Right lobe of liver (tissue), 6 donors: ENCODE results near the gene LCP1. TPM values are rescaled to one million over a fixed set of nuclear protein-coding genes. Genes with fewer than 3 reads are reported as not detected.
A peak's percentile ranks its signal among the peaks of the same experiment; 100 is the strongest.

Experiments
- ATAC-seq, 4 donors: fragments of 200-7000 bp; cut with Tn5 transposase; one replicate each; pipeline ENCODE4 v1.9.1; 2020; ENCODE audit warnings: mild to moderate bottlenecking in 4 of 4, moderate library complexity in 4 of 4
- DNase-seq, 3 donors: peaks; one replicate each; pipeline ENCODE4 v3.0.0-alpha.2; 2020
- H3K27ac ChIP-seq, 3 donors: fragments of 200-600 bp; one replicate each; pipeline ENCODE4 v1.8.0; 2022
- H3K27me3 ChIP-seq, 2 donors: fragments of 200-600 bp; one replicate each; pipeline ENCODE4 v1.8.0; 2022
- H3K36me3 ChIP-seq, 4 donors: fragments of 200-600 bp; sonication (generic) in 1 of 4; one replicate each; pipeline versions ENCODE4 v1.5.1 to v1.8.0; 2017 to 2022; ENCODE audit warnings: control low read depth in 1 of 4
- H3K4me1 ChIP-seq, 4 donors: fragments of 200-600 bp; sonication (generic) in 1 of 4; one replicate each; pipeline versions ENCODE4 v1.5.1 to v1.8.0; 2017 to 2022; ENCODE audit warnings: control low read depth in 1 of 4
- H3K4me3 ChIP-seq, 3 donors: fragments of 200-600 bp; one replicate each; pipeline ENCODE4 v1.8.0; 2022
- H3K9me3 ChIP-seq, 4 donors: fragments of 200-600 bp; sonication (generic) in 1 of 4; one replicate each; pipeline versions ENCODE4 v1.5.1 to v1.8.0; 2017 to 2022; ENCODE audit warnings: control low read depth in 1 of 4
- CTCF ChIP-seq, 4 donors: fragments of 200-600 bp in 3 of 4; fragments of 450-650 bp in 1 of 4; IDR thresholded peaks; one replicate each; pipeline versions ENCODE4 v1.5.1 to v1.8.0; 2016 to 2022; ENCODE audit warnings: antibody characterized with exemption in 4 of 4, mild to moderate bottlenecking in 2 of 4
- POLR2A ChIP-seq: fragments of 450-650 bp; IDR thresholded peaks from one replicate; pipeline ENCODE4 v1.6.1; 2017; ENCODE audit warnings: antibody characterized with exemption, mild to moderate bottlenecking
- WGBS: methylation state at CpG from one replicate; pipeline ENCODE4 v1.1.6; 2018; ENCODE audit warnings: low coverage, low lambda C conversion rate; ENCODE audit not compliant: insufficient coverage; ENCODE audit errors: missing lambda C conversion rate; 5-methylcytosine and 5-hydroxymethylcytosine counted together
- intact Hi-C, 2 donors: fragments of 100-400 bp; cut with DNase I; formaldehyde crosslinking; loops; one replicate each; pipeline versions ENCODE4 v1.11.2 to v1.14.1; 2022
- total RNA-seq, 6 experiments: library from RNA; depleted of rRNA in 2 of 6; stranded (reverse); fragments of >200 nt in 2 of 6; fragmentation: NEBNext Ultra II Directional in 3 of 6; extraction: Animal tissue kit (Norgen Biotek cat#: 25700) in 3 of 6; gene quantifications; one replicate each; pipeline versions ENCODE4 v1.1.0 to v1.2.4, GENCODE V29; 2016 to 2023
- donor health status: DM: no; HTN: yes; CAD: no.
- donor health status: DM: no; HTN: no; CAD: no.
- donor health status: DM: no; HTN: no; CAD: no.
- donor health status: DM: no; HTN: yes; CAD: no.
- donor health status: DM: no; HTN: yes; CAD: no.

LCP1 gene
- total RNA-seq, 6 experiments from 2014 or later: 19.7 to 58.1 (median 22.8) TPM

- WGBS: 28% methylated on average over 3 of the region's 3 CpGs
- intact Hi-C loops: no loop called here
- Histone ChIP-seq H3K27ac (peak overlapping the region; percentile 16 to 84 (median 81)), H3K4me1 (peaks cover 0 to 38% (median 16%) of the 10 kb centered on the region in 4 donors), H3K36me3 (no peaks in the 10 kb centered on the region), H3K4me3 (peak overlapping the region in 2 of 3 donors; percentile 5 to 6), H3K9me3 (no peaks in the 10 kb centered on the region), H3K27me3 (no peaks in the 10 kb centered on the region)
- TF ChIP-seq POLR2A: peak; percentile 13
- TF ChIP-seq CTCF (IDR thresholded peaks at IDR 0.05): no peak
- ATAC-seq (peak; percentile 61 to 80 (median 73)), DNase-seq (no peak)
These were observed 39.2 kb downstream of the LCP1 start for GRCh38 chr13:46142776-46143175.

- H3K36me3 ChIP-seq: no peaks in the 10 kb centered on the region
- no CpG with 5 or more reads among the region's 2 CpGs for WGBS
- H3K4me3 ChIP-seq: no peak overlapping the region
- no peaks in the 10 kb centered on the region for H3K9me3 ChIP-seq
- no peak overlapping the region for H3K27ac ChIP-seq
- TF ChIP-seq POLR2A (no peak), CTCF (IDR thresholded peaks at IDR 0.05) (no peak)
- DNase-seq (no peak), ATAC-seq (no peak)
- intact Hi-C loops: no loop called here
- peaks cover 0 to 42% (median 16%) of the 10 kb centered on the region in 4 donors for H3K4me1 ChIP-seq
- H3K27me3 ChIP-seq: no peaks in the 10 kb centered on the region
These were observed 41.9 kb downstream of the LCP1 start for GRCh38 chr13:46140044-46140443.

GRCh38 chr13:46137627-46138317 lies 44.2 kb downstream of the LCP1 start:
- peak overlapping the region in 1 of 3 donors; percentile 15 for H3K27ac ChIP-seq
- H3K4me1 ChIP-seq: peaks cover 0 to 29% (median 6%) of the 10 kb centered on the region in 4 donors
- H3K9me3 ChIP-seq: no peaks in the 10 kb centered on the region
- ATAC-seq (peak in 2 of 4 donors; percentile 10 to 28), DNase-seq (no peak)
- H3K27me3 ChIP-seq: no peaks in the 10 kb centered on the region
- no peak overlapping the region for H3K4me3 ChIP-seq
- intact Hi-C loops: no loop called here
- TF ChIP-seq POLR2A (no peak), CTCF (IDR thresholded peaks at IDR 0.05) (no peak)
- 42% methylated on average over 2 of the region's 2 CpGs for WGBS
- H3K36me3 ChIP-seq: peaks cover 0 to 2% (median 0%) of the 10 kb centered on the region in 4 donors

GRCh38 chr13:46136688-46137087 lies 45.3 kb downstream of the LCP1 start:
- no peaks in the 10 kb centered on the region for H3K27me3 ChIP-seq
- H3K36me3 ChIP-seq: peaks cover 0 to 2% (median under 1%) of the 10 kb centered on the region in 4 donors
- H3K9me3 ChIP-seq: no peaks in the 10 kb centered on the region
- no peak for ATAC-seq
- H3K4me3 ChIP-seq: no peak overlapping the region
- intact Hi-C loops: no loop called here
- TF ChIP-seq CTCF (IDR thresholded peaks at IDR 0.05) (no peak), POLR2A (no peak)
- H3K4me1 ChIP-seq: peaks cover 0 to 19% (median 3%) of the 10 kb centered on the region in 4 donors
- WGBS: 82% methylated on average over 4 of the region's 4 CpGs
- DNase-seq: no peak
- no peak overlapping the region for H3K27ac ChIP-seq
